Measurements from ENCODE around the gene RBKS.

- TF ChIP-seq CTCF (IDR thresholded peaks at IDR 0.05) (no peak), POLR2AphosphoS5 (IDR thresholded peaks at IDR 0.05) (no peak), POLR2A (IDR thresholded peaks at IDR 0.05) (no peak), EP300 (IDR thresholded peaks at IDR 0.05; ENCODE audit: low read depth) (no peak)
Measured at GRCh38 chr2:27782701-27783100, 107.5 kb downstream of the RBKS start.
